Esophagus muscularis mucosa (tissue), 4 donors: ENCODE measurements around the gene LYPD1. TPM values are rescaled to one million over a fixed set of nuclear protein-coding genes. Genes with fewer than 3 reads are reported as not detected.

ENCODE experiments used
- DNase-seq: peaks from one replicate; pipeline ENCODE4 v3.0.0-alpha.2; 2017; ENCODE audit errors: extremely low spot score
- H3K27ac ChIP-seq, 4 donors: fragments of 200-600 bp; sonication (generic); replicated peaks in 1 of 4; 1 replicate in 3 of 4; 2 replicates in 1 of 4; pipeline ENCODE4 v1.5.1; 2016 to 2019; ENCODE audit warnings: mild to moderate bottlenecking in 1 of 4
- H3K27me3 ChIP-seq, 4 donors: fragments of 200-600 bp; sonication (generic); one replicate each; pipeline versions ENCODE4 v1.5.1 to v1.6.0; 2016 to 2019
- H3K36me3 ChIP-seq, 4 donors: fragments of 200-600 bp; sonication (generic); one replicate each; pipeline ENCODE4 v1.5.1; 2016 to 2019
- H3K4me1 ChIP-seq, 4 donors: fragments of 200-600 bp; sonication (generic); one replicate each; pipeline ENCODE4 v1.5.1; 2016 to 2019
- H3K4me3 ChIP-seq, 4 donors: fragments of 200-600 bp; sonication (generic); 1 replicate in 2 of 4; 2 replicates in 2 of 4; pipeline ENCODE4 v1.5.1; 2016 to 2019; ENCODE audit warnings: mild to moderate bottlenecking in 4 of 4, moderate library complexity in 1 of 4
- H3K9me3 ChIP-seq, 4 donors: fragments of 200-600 bp; sonication (generic); 1 replicate in 3 of 4; 2 replicates in 1 of 4; pipeline ENCODE4 v1.5.1; 2016 to 2019
- EP300 ChIP-seq: sonication (generic); formaldehyde crosslinking; IDR thresholded peaks from one replicate; pipeline ENCODE4 v1.6.1; 2017; ENCODE audit warnings: antibody characterized with exemption
- POLR2A ChIP-seq: fragments of 450-650 bp; IDR thresholded peaks from one replicate; pipeline ENCODE4 v1.6.1; 2017; ENCODE audit warnings: antibody characterized with exemption, moderate library complexity, mild to moderate bottlenecking, low read depth
- POLR2AphosphoS5 ChIP-seq, 2 donors: sonication (generic); formaldehyde crosslinking; IDR thresholded peaks; one replicate each; pipeline ENCODE4 v1.6.1; 2017; ENCODE audit warnings: antibody characterized with exemption in 2 of 2
- WGBS: methylation state at CpG from one replicate; pipeline ENCODE4 v1.1.5; 2018; 5-methylcytosine and 5-hydroxymethylcytosine counted together
- intact Hi-C: fragments of 100-400 bp; cut with DNase I; formaldehyde crosslinking; loops from one replicate; pipeline ENCODE4 v1.15.1; 2023
- total RNA-seq, 4 donors: library from RNA; depleted of rRNA; stranded (reverse); fragments of >200 nt; gene quantifications; one replicate each; pipeline versions ENCODE4 v1.1.0 to v1.2.1, GENCODE V29; 2016
- TF ChIP-seq, protein P1 (sequence below), 3 experiments: fragments of 200-600 bp in 2 of 3; fragments of 450-650 bp in 1 of 3; sonication (generic) in 2 of 3; IDR thresholded peaks; one replicate each; pipeline ENCODE4 v1.5.1; 2017 to 2019; ENCODE audit warnings: antibody characterized with exemption in 3 of 3, mild to moderate bottlenecking in 2 of 3, moderate library complexity in 1 of 3

The LYPD1 gene
- total RNA-seq, 4 donors from 2014 or later, result 0.66 to 5.4 (median 0.71) TPM; not detected in 1

DNA sequence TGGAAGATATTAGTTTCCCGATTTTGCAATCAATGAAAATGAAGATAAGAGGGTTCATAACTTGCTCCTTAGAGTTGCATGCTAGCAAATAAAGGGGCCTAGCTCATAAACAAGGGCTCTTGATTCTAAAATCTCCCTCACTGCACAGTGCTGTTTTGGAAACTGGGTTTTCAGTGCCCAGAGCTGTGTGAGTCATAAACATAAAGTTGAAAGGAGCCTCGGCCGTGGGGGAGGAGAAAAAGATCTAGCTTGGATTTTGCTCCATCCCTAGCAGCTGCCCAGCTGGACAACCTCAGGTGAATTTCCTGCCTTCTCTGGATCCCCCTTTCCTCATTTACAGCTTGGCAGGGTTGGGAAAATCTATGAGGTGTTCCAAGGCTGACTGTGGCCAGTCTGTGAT, 42.5 kb downstream of the LYPD1 start:
- DNase-seq, result no peak
- Histone ChIP-seq H3K4me3 (no peak overlapping the region), H3K9me3 (no peaks in the 10 kb centered on the region), H3K27ac (no peak overlapping the region), H3K27me3 (no peaks in the 10 kb centered on the region), H3K4me1 (peaks cover 0 to 24% (median 15%) of the 10 kb centered on the region in 4 donors), H3K36me3 (no peaks in the 10 kb centered on the region)
- WGBS, result 74% methylated on average over 3 of the region's 3 CpGs
- intact Hi-C loops, result no loop called here
- TF ChIP-seq, protein P1, sequence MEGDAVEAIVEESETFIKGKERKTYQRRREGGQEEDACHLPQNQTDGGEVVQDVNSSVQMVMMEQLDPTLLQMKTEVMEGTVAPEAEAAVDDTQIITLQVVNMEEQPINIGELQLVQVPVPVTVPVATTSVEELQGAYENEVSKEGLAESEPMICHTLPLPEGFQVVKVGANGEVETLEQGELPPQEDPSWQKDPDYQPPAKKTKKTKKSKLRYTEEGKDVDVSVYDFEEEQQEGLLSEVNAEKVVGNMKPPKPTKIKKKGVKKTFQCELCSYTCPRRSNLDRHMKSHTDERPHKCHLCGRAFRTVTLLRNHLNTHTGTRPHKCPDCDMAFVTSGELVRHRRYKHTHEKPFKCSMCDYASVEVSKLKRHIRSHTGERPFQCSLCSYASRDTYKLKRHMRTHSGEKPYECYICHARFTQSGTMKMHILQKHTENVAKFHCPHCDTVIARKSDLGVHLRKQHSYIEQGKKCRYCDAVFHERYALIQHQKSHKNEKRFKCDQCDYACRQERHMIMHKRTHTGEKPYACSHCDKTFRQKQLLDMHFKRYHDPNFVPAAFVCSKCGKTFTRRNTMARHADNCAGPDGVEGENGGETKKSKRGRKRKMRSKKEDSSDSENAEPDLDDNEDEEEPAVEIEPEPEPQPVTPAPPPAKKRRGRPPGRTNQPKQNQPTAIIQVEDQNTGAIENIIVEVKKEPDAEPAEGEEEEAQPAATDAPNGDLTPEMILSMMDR (IDR thresholded peaks at IDR 0.05), result no peak
- TF ChIP-seq POLR2A (no peak), POLR2AphosphoS5 (IDR thresholded peaks at IDR 0.05) (no peak), EP300 (no peak)

DNA sequence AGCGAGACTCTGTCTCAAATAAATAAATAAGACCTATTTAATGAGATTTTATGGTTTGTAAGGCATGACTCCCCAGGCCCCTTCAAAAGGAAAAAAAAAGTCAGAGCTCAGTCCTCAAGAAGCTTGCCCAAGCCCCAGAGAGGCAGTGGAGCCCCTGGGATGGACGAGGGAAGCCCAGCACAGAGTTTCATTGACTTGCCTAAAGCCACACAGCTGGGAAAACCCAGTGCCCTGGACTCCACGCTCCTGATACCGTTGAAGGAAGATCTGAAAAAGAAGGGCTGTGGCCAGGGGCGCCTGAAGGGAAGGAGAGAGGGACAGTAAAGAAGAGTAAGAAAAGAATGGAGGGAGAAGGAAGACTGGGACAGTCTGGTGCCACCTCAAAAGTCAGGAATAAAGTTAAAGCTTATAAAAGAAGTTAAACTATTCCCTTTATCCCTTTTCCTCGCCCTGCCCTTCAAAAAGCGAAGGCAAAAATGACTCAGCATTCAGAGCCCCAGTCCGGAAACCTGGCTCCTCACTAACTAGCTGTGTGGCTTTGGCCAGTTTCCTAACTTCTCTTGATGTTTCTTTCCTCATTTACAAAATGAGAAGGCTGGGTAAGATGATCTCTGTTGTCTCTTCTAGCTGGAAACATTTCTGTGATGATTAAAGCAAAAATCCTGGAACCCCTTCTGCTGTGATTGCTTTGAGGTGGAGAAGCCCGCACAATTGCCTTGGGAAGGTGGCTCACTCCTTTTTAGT, 46.7 kb downstream of the LYPD1 start:
- Histone ChIP-seq H3K9me3 (no peaks in the 10 kb centered on the region), H3K4me3 (no peak overlapping the region), H3K36me3 (no peaks in the 10 kb centered on the region), H3K4me1 (peaks cover 0 to 8% (median 2%) of the 10 kb centered on the region in 4 donors), H3K27me3 (no peaks in the 10 kb centered on the region), H3K27ac (no peak overlapping the region)
- intact Hi-C loops, result no loop called here
- no peak for DNase-seq
- no peak for TF ChIP-seq POLR2A
- no peak for TF ChIP-seq POLR2AphosphoS5 (IDR thresholded peaks at IDR 0.05)
- TF ChIP-seq, protein P1 (IDR thresholded peaks at IDR 0.05), result no peak
- no peak for TF ChIP-seq EP300
- WGBS, result 66% methylated on average over 9 of the region's 9 CpGs

DNA sequence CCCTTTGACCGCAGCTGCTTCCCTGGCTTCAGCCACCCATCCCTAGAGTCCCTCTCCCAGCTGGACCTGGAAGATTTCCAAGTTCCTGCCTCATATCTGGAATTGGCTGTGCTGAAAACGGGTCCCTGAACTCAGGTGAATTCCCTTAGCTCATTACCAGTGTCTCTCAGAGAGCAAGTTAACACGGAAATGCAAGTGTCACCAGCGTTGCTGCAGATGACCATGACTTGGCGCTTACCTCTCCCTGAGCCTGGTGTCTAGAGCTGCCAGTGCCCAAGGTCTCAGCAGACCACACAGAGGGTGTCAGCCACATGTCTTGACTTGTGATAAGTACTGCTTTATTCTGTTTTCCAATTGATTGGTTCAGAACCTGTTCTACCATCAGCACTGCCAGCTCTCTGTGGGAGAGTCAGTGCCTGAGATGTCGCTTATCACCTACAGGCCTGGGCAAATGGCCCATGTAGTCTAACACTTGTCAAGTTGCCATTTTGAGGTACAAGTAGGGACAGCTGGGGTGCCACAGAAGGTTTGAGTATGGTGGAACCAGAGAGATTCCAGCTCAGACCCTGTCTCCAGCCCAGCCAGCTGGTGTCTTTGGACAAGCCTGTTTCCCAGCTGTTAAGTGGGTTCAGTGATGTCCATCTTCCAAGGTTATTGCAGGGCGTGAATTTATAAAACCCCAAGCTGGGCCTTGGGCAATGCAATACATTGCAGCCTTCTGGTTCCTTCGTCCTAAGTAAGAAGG, 48.7 kb downstream of the LYPD1 start:
- H3K9me3 ChIP-seq, result no peaks in the 10 kb centered on the region
- no peaks in the 10 kb centered on the region for H3K27me3 ChIP-seq
- no peaks in the 10 kb centered on the region for H3K36me3 ChIP-seq
- TF ChIP-seq, protein P1 (IDR thresholded peaks at IDR 0.05), result no peak
- TF ChIP-seq EP300, result no peak
- no peak for TF ChIP-seq POLR2AphosphoS5 (IDR thresholded peaks at IDR 0.05)
- H3K27ac ChIP-seq, result no peak overlapping the region
- 90% methylated on average over 7 of the region's 8 CpGs for WGBS
- H3K4me1 ChIP-seq, result peaks cover 0 to 8% (median 2%) of the 10 kb centered on the region in 4 donors
- no peak for DNase-seq
- intact Hi-C loops, result no loop called here
- no peak overlapping the region for H3K4me3 ChIP-seq

DNA sequence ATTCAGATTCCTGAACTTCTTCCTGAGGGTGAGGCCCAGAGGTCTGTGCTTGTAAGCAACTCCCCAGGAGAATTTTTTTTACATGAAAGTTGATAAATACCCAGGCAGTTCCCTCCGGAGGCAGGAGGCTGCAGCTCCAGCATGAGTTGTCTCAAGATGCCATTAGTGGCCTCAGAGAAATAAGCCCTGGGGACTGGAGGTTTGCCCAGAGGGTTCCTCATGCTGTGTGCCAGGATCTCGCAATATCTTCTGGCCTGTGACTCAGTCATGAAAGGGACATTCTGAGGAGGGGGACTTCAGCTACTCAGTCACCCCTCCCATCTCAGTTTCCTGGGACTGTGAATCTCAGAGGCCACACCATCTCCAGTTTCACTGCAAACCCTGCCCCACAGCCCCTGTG, 49.9 kb downstream of the LYPD1 start:
- intact Hi-C loops, result no loop called here
- 52% methylated on average over 2 of the region's 2 CpGs for WGBS
- Histone ChIP-seq H3K9me3 (no peaks in the 10 kb centered on the region), H3K27ac (no peak overlapping the region), H3K4me1 (peaks cover 0 to 8% (median 2%) of the 10 kb centered on the region in 4 donors), H3K27me3 (no peaks in the 10 kb centered on the region), H3K36me3 (no peaks in the 10 kb centered on the region), H3K4me3 (no peak overlapping the region)
- DNase-seq, result no peak
- TF ChIP-seq POLR2A (no peak), POLR2AphosphoS5 (IDR thresholded peaks at IDR 0.05) (no peak), EP300 (no peak)
- TF ChIP-seq, protein P1 (IDR thresholded peaks at IDR 0.05), result no peak
